H1 (cell line): ENCODE data around the gene RIPOR3. TPM values are rescaled to one million over a fixed set of nuclear protein-coding genes. Genes with fewer than 3 reads are reported as not detected.

Experiments used
- CTCF ChIA-PET: fragments of 300-600 bp; sonication (Branson Sonifier 250); formaldehyde crosslinking; loops from one replicate; lab custom pipeline; 2021; ENCODE audit not compliant: partially characterized antibody; lab: Charles Lee
- POLR2A ChIA-PET: fragments of 300-600 bp; sonication (Branson Sonifier 250); formaldehyde crosslinking; loops from one replicate; lab custom pipeline; 2021; ENCODE audit warnings: inconsistent platforms; ENCODE audit not compliant: partially characterized antibody; lab: Charles Lee
- DNase-seq, 2 experiments: peaks; one replicate each; pipeline versions ENCODE4 v3.0.0 to v3.0.0-alpha.2; 2010 to 2022; ENCODE audit warnings: low spot score in 2 of 2, low read depth in 1 of 2, mixed read lengths in 1 of 2
- FAIRE-seq: peaks from 2 replicates; lab custom pipeline; 2011; peaks lifted over from hg19 to GRCh38; lab: Jason Lieb, UNC
- H2AFZ ChIP-seq: 2 replicates; pipeline ENCODE4 v1.8.1; 2012; ENCODE audit warnings: low read length, inconsistent platforms
- H2AK5ac ChIP-seq: 2 replicates; pipeline ENCODE4 v1.6.1; 2013; ENCODE audit warnings: low read depth, low read length
- H2BK120ac ChIP-seq: replicated peaks from 2 replicates; pipeline ENCODE3; 2013; ENCODE audit warnings: low read depth, low read length, inconsistent platforms
- H2BK12ac ChIP-seq: 2 replicates; pipeline ENCODE4 v1.6.1; 2013; ENCODE audit warnings: low read depth, low read length
- H2BK15ac ChIP-seq: 2 replicates; pipeline ENCODE4 v1.6.1; 2013; ENCODE audit warnings: low read length
- H2BK20ac ChIP-seq: 2 replicates; pipeline ENCODE4 v1.6.1; 2013; ENCODE audit warnings: low read length
- H2BK5ac ChIP-seq: 2 replicates; pipeline ENCODE4 v1.6.1; 2013; ENCODE audit warnings: low read depth, low read length
- H3K14ac ChIP-seq: 2 replicates; pipeline ENCODE4 v1.6.1; 2013; ENCODE audit warnings: inconsistent platforms; ENCODE audit not compliant: insufficient read length
- H3K18ac ChIP-seq: 2 replicates; pipeline ENCODE4 v1.6.1; 2013; ENCODE audit warnings: low read length; ENCODE audit errors: extremely low read depth
- H3K23ac ChIP-seq: 2 replicates; pipeline ENCODE4 v1.6.1; 2013; ENCODE audit warnings: inconsistent platforms; ENCODE audit not compliant: insufficient read length
- H3K23me2 ChIP-seq: 2 replicates; pipeline ENCODE4 v1.6.1; 2013; ENCODE audit warnings: low read depth, low read length
- H3K27ac ChIP-seq: 2 replicates; pipeline ENCODE4 v1.6.1; 2011; ENCODE audit warnings: low read depth, low read length, inconsistent platforms
- H3K27me3 ChIP-seq, 4 experiments: replicated peaks in 1 of 4; 1 replicate in 1 of 4; 2 replicates in 3 of 4; pipeline versions ENCODE4 v1.6.1 to v1.8.1; 2011 to 2013; ENCODE audit warnings: low read length in 3 of 4, mild to moderate bottlenecking in 3 of 4, inconsistent platforms in 2 of 4, mixed read lengths in 2 of 4, moderate library complexity in 1 of 4; ENCODE audit not compliant: control insufficient read depth in 3 of 4, insufficient read depth in 3 of 4; ENCODE audit errors: extremely low read depth in 1 of 4
- H3K36me3 ChIP-seq, 4 experiments: 2 replicates each; pipeline versions ENCODE4 v1.6.1 to v1.8.1; 2011 to 2013; ENCODE audit warnings: mild to moderate bottlenecking in 4 of 4, low read length in 3 of 4, moderate library complexity in 2 of 4, control low read depth in 1 of 4, inconsistent platforms in 1 of 4; ENCODE audit not compliant: insufficient read depth in 4 of 4, control insufficient read depth in 2 of 4
- H3K4ac ChIP-seq: replicated peaks from 2 replicates; pipeline ENCODE3; 2013; ENCODE audit warnings: low read length, low read depth, mixed read lengths, inconsistent platforms; ENCODE audit not compliant: insufficient read length
- H3K4me1 ChIP-seq, 4 experiments: replicated peaks in 1 of 4; 1 replicate in 1 of 4; 2 replicates in 3 of 4; pipeline versions ENCODE4 v1.6.1 to v1.8.1; 2011 to 2013; ENCODE audit warnings: low read length in 3 of 4, inconsistent platforms in 2 of 4, mixed read lengths in 1 of 4; ENCODE audit not compliant: insufficient read depth in 4 of 4, control insufficient read depth in 3 of 4
- H3K4me2 ChIP-seq, 2 experiments: 2 replicates each; pipeline versions ENCODE4 v1.6.1 to v1.8.1; 2011 to 2013; ENCODE audit warnings: low read depth in 2 of 2, low read length in 2 of 2, control low read depth in 1 of 2, inconsistent platforms in 1 of 2, mild to moderate bottlenecking in 1 of 2; ENCODE audit not compliant: insufficient read depth in 1 of 2
- H3K4me3 ChIP-seq, 4 experiments: fragments of 200-600, 300-600 bp in 1 of 4; sonication (generic), shearing (Covaris generic), sonication (Bioruptor Twin) in 1 of 4; 2 replicates each; pipeline versions ENCODE4 v1.5.1 to v1.8.1; 2011 to 2016; ENCODE audit warnings: low read length in 4 of 4, low read depth in 3 of 4, control low read depth in 2 of 4, inconsistent platforms in 2 of 4, mild to moderate bottlenecking in 2 of 4, mixed read lengths in 1 of 4, moderate library complexity in 1 of 4; ENCODE audit not compliant: insufficient read depth in 2 of 4; ENCODE audit errors: extremely low read depth in 1 of 4
- H3K56ac ChIP-seq: replicated peaks from 2 replicates; pipeline ENCODE3; 2013; ENCODE audit warnings: low read depth, mild to moderate bottlenecking, mixed read lengths, low read length, inconsistent platforms; ENCODE audit not compliant: insufficient read length
- H3K79me1 ChIP-seq: 2 replicates; pipeline ENCODE4 v1.6.1; 2013; ENCODE audit warnings: low read depth, low read length, control low read depth
- H3K79me2 ChIP-seq, 2 experiments: 2 replicates each; pipeline versions ENCODE4 v1.6.1 to v1.8.1; 2012 to 2013; ENCODE audit warnings: low read length in 2 of 2, mild to moderate bottlenecking in 2 of 2, inconsistent platforms in 1 of 2; ENCODE audit not compliant: insufficient read depth in 2 of 2, control insufficient read depth in 1 of 2
- H3K9ac ChIP-seq, 4 experiments: replicated peaks in 1 of 4; 1 replicate in 1 of 4; 2 replicates in 3 of 4; pipeline versions ENCODE4 v1.6.1 to v1.8.1; 2011 to 2013; ENCODE audit warnings: low read depth in 3 of 4, low read length in 3 of 4, control low read depth in 2 of 4, mild to moderate bottlenecking in 2 of 4, moderate library complexity in 2 of 4, inconsistent platforms in 1 of 4; ENCODE audit errors: extremely low read depth in 1 of 4
- H3K9me3 ChIP-seq, 2 experiments: 2 replicates each; pipeline versions ENCODE4 v1.6.1 to v1.8.1; 2012 to 2013; ENCODE audit warnings: mild to moderate bottlenecking in 2 of 2, moderate library complexity in 2 of 2, control low read depth in 1 of 2, inconsistent platforms in 1 of 2, low read depth in 1 of 2, low read length in 1 of 2, mixed read lengths in 1 of 2; ENCODE audit not compliant: insufficient read depth in 2 of 2
- H4K20me1 ChIP-seq, 2 experiments: replicated peaks in 1 of 2; 2 replicates each; pipeline versions ENCODE3 to v1.8.1; 2011 to 2013; ENCODE audit warnings: inconsistent platforms in 2 of 2, low read length in 2 of 2, mild to moderate bottlenecking in 1 of 2; ENCODE audit not compliant: insufficient read depth in 2 of 2, control insufficient read depth in 1 of 2
- H4K5ac ChIP-seq: 2 replicates; pipeline ENCODE4 v1.6.1; 2013; ENCODE audit warnings: low read length, low read depth, mixed read lengths, inconsistent platforms; ENCODE audit not compliant: insufficient read length
- H4K8ac ChIP-seq: 2 replicates; pipeline ENCODE4 v1.8.0; 2013; ENCODE audit warnings: mild to moderate bottlenecking, moderate library complexity, low read length, inconsistent platforms; ENCODE audit not compliant: insufficient read depth; ENCODE audit errors: extremely low read depth
- H4K91ac ChIP-seq: replicated peaks from 2 replicates; pipeline ENCODE3; 2013; ENCODE audit warnings: low read length, mixed read lengths, inconsistent platforms; ENCODE audit not compliant: insufficient read length
- CHD2 ChIP-seq: IDR thresholded peaks from 2 replicates; pipeline ENCODE4 v1.6.1; 2012; ENCODE audit warnings: low read length, improper control_type of control experiment
- CTCF ChIP-seq, 3 experiments: IDR thresholded peaks; 1 replicate in 2 of 3; 2 replicates in 1 of 3; pipeline versions ENCODE4 v1.5.1 to v1.6.1; 2011; ENCODE audit warnings: low read length in 3 of 3, mild to moderate bottlenecking in 3 of 3, inconsistent platforms in 2 of 3, low read depth in 1 of 3, moderate library complexity in 1 of 3; ENCODE audit not compliant: insufficient read depth in 1 of 3; ENCODE audit errors: control extremely low read depth in 1 of 3
- JUND ChIP-seq: IDR thresholded peaks from 2 replicates; pipeline ENCODE4 v1.6.1; 2011; ENCODE audit warnings: mild to moderate bottlenecking, improper control_type of control experiment, low read length
- RAD21 ChIP-seq, 2 experiments: IDR thresholded peaks in 1 of 2; conservative IDR thresholded peaks in 1 of 2; 2 replicates each; pipeline ENCODE4 v1.6.1; 2011; ENCODE audit warnings: low read depth in 2 of 2, low read length in 2 of 2, improper control_type of control experiment in 1 of 2, inconsistent platforms in 1 of 2, mild to moderate bottlenecking in 1 of 2, moderate library complexity in 1 of 2
- RNF2 ChIP-seq: fragments of 200-900, 300-1000 bp; sonication (generic); IDR thresholded peaks from 2 replicates; pipeline ENCODE4 v1.7.1; 2016; ENCODE audit warnings: borderline replicate concordance, low read depth, mild to moderate bottlenecking, antibody characterized with exemption, low read length; ENCODE audit not compliant: poor library complexity, severe bottlenecking; ENCODE audit errors: missing control alignments
- SP1 ChIP-seq: IDR thresholded peaks from 2 replicates; pipeline ENCODE4 v1.6.1; 2011; ENCODE audit warnings: low read depth, low read length
- WGBS, 2 experiments: shearing (Covaris generic) in 1 of 2; methylation state at CpG; one replicate each; pipeline versions ENCODE4 v1.1.6 to v1.1.7; 2013 to 2015; ENCODE audit warnings: low lambda C conversion rate in 2 of 2, mixed read lengths in 2 of 2, inconsistent platforms in 1 of 2, low coverage in 1 of 2, missing lambda C conversion rate in 1 of 2; ENCODE audit not compliant: insufficient replicate concordance in 2 of 2, insufficient coverage in 1 of 2, insufficient read length in 1 of 2; ENCODE audit errors: extremely low coverage in 1 of 2, missing lambda C conversion rate in 1 of 2; 5-methylcytosine and 5-hydroxymethylcytosine counted together
- polyA plus RNA-seq, 7 experiments: library from polyadenylated mRNA; depleted of rRNA in 3 of 7; stranded (reverse) in 5 of 7; unstranded in 2 of 7; fragments of >200 nt in 5 of 7; fragments of 200-250 nt in 2 of 7; gene quantifications; 1 replicate in 5 of 7; 2 replicates in 1 of 7; 4 replicates in 1 of 7; pipeline versions ENCODE4 v1.2.1 to v1.2.3, GENCODE V29; 2011 to 2013; ENCODE audit warnings: missing spikeins in 2 of 7, mixed read lengths in 2 of 7
- total RNA-seq: library from RNA; stranded (reverse); fragmentation: NEBNext Ultra II Directional; extraction: Animal tissue kit (Norgen Biotek cat#: 25700); gene quantifications from 2 replicates; pipeline ENCODE4 v1.2.1, GENCODE V29; 2021

RIPOR3 gene
- total and polyA plus RNA-seq, 2 of the 8 experiments (the other 6 are each of a cell fraction or from before 2014, with no cell fraction given): 3.6 to 4.5 TPM

DNA sequence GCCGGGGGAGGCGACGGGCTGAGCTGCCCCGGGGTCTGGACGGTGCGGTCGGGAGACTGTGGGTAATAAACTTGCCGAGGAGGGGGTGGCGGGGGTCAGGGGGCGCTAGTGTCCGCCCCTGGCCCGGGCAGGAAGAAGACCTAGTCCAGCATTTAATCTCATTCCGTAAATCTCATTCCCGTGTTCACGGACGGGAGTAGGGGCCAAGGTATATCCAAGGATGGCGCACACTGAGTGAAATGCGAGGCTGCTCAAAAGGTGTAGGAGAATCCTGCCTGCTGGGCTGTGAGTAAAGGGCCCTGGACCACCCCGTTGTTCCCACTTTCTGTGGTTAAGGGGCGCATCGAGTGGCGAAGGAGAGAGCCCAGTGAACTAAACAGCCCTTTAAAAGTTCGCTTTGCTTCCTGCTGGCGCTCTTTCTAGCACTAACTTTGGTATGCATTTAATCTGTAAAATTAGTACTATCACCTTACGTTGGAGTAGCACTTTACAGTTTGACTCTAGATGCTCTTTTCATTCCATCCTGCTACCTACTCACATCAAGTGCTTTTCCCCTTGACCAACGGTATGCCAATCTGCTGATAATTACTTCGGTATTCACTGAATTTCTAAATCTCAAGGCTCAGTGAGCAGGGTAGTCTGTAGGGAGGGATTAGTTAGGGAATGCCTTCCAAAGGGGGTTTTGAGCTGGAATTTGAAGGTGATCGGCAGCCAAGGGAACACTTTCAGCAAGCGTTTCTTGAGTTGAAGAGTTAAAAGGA lies 40.8 kb upstream of the RIPOR3 start:
- H2BK15ac ChIP-seq: no peak overlapping the region
- H3K4me1 ChIP-seq: peaks cover 2 to 9% (median 7%) of the 10 kb centered on the region in 4 experiments; a peak in 6 of 7 replicates
- peak overlapping the region; percentile 92 for H4K8ac ChIP-seq
- H3K4me3 ChIP-seq: peak overlapping the region; percentile 80 to 96 (median 92)
- H3K79me2 ChIP-seq: peaks cover 12 to 52% of the 10 kb centered on the region in 2 experiments; a peak in 3 of 4 replicates
- H3K18ac ChIP-seq: no peak overlapping the region; the same call in 1 of the 2 replicates
- H2BK20ac ChIP-seq: no peak overlapping the region
- DNase-seq (no peak), FAIRE-seq (no peak)
- peak overlapping the region; percentile 85 for H3K56ac ChIP-seq
- H3K27ac ChIP-seq: peak overlapping the region; percentile 72
- peak overlapping the region; percentile 74 to 75 for H3K4me2 ChIP-seq
- WGBS, 2 experiments: 4% methylated on average over 17 of the region's 29 CpGs; no CpG with 5 or more reads in 1 of the 2 experiments
- H3K23ac ChIP-seq: no peak overlapping the region
- H4K91ac ChIP-seq: no peak overlapping the region
- H3K14ac ChIP-seq: no peak overlapping the region
- TF ChIP-seq CTCF (IDR thresholded peaks at IDR 0.05; ENCODE audit: control extremely low read depth in 1 of 3, insufficient read depth in 1 of 3, low read depth in 1 of 3, low read length in 3 of 3) (0 out of 4 replicates have a peak, but pooled peaks of 1 of the 3 experiments have one; percentile 4), JUND (no peak), RAD21 (IDR thresholded peaks at IDR 0.05 in 1 of 2, conservative IDR thresholded peaks at IDR 0.05 in 1 of 2; ENCODE audit: low read depth in 2 of 2, low read length in 2 of 2) (no peak), SP1 (no peak), RNF2 (no peak), CHD2 (peak; percentile 41; the same call in 1 of the 2 replicates)
- no peaks in the 10 kb centered on the region for H3K9me3 ChIP-seq
- ChIA-PET CTCF (interaction anchor here (1.0 to 3.7 kb wide), 5 partner anchors 9 to 38 kb away, joined by 3 to 27 read pairs (median 6); no protein-coding TSS in a partner anchor), POLR2A (interaction anchor here (0.6 to 2.3 kb wide), 11 partner anchors 9 to 95 kb away, joined by 3 to 6 read pairs (median 4); no protein-coding TSS in a partner anchor)
- H2AFZ ChIP-seq: no peak overlapping the region
- 0 out of 2 replicates have a peak overlapping the region, but pooled peaks have one; percentile 54 for H2BK5ac ChIP-seq
- H4K20me1 ChIP-seq: peaks cover 0 to 3% of the 10 kb centered on the region in 2 experiments
- H3K36me3 ChIP-seq: peaks cover 0 to 4% (median 2%) of the 10 kb centered on the region in 4 experiments; a peak in 2 of 8 replicates
- no peak overlapping the region for H2BK120ac ChIP-seq
- H3K4ac ChIP-seq: no peak overlapping the region
- H4K5ac ChIP-seq: no peak overlapping the region
- H2BK12ac ChIP-seq: no peak overlapping the region
- no peaks in the 10 kb centered on the region for H3K27me3 ChIP-seq
- H3K9ac ChIP-seq: peak overlapping the region; percentile 77 to 98 (median 84)
- H3K23me2 ChIP-seq: peaks cover 7% of the 10 kb centered on the region
- H2AK5ac ChIP-seq: no peak overlapping the region
- no peaks in the 10 kb centered on the region for H3K79me1 ChIP-seq
